ENCODE data around the gene MRPL33.

DNA sequence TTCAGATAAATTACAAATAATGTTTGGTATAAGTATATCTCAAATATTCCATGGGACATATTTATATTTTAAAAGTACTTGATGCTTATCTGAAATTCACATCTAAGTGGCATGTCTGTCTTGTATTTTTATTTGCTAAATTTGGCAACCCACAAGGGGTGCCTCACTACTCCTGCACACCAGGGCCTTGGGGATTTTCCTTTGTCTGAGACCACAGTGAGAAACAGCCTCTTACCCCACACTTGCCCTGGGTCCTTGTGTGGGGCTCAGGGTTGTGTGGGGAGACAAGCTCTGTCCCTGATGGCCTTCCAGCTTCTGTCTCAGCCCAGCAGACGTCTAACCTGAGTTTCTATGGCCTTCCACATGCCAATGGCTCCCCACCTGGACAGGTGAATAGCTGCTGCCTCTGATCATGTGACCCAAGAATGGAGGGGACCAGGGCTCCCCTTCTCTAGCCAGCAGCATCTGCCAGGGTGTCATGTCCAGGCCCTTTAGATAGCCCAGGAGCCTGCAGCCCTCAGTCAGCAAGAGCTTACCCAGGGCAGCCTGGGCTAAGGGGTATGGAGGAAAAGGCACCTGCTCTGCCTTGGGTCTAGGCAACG lies 49.5 kb upstream of the MRPL33 start:
- TF ChIP-seq, protein P1, sequence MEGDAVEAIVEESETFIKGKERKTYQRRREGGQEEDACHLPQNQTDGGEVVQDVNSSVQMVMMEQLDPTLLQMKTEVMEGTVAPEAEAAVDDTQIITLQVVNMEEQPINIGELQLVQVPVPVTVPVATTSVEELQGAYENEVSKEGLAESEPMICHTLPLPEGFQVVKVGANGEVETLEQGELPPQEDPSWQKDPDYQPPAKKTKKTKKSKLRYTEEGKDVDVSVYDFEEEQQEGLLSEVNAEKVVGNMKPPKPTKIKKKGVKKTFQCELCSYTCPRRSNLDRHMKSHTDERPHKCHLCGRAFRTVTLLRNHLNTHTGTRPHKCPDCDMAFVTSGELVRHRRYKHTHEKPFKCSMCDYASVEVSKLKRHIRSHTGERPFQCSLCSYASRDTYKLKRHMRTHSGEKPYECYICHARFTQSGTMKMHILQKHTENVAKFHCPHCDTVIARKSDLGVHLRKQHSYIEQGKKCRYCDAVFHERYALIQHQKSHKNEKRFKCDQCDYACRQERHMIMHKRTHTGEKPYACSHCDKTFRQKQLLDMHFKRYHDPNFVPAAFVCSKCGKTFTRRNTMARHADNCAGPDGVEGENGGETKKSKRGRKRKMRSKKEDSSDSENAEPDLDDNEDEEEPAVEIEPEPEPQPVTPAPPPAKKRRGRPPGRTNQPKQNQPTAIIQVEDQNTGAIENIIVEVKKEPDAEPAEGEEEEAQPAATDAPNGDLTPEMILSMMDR (conservative IDR thresholded peaks at IDR 0.05), result 0 out of 2 replicates have a peak, but pooled peaks have one; percentile 29
- TF ChIP-seq EZH2 (IDR thresholded peaks at IDR 0.05; ENCODE audit: low read depth), result no peak
